DMS 273 (cell line): ENCODE data around the gene TRIM63.

Experiments
- DNase-seq: peaks from one replicate; lab custom pipeline; 2025; ENCODE audit not compliant: unreplicated experiment; lab: John Stamatoyannopoulos, UW

Gene TRIM63

DNA sequence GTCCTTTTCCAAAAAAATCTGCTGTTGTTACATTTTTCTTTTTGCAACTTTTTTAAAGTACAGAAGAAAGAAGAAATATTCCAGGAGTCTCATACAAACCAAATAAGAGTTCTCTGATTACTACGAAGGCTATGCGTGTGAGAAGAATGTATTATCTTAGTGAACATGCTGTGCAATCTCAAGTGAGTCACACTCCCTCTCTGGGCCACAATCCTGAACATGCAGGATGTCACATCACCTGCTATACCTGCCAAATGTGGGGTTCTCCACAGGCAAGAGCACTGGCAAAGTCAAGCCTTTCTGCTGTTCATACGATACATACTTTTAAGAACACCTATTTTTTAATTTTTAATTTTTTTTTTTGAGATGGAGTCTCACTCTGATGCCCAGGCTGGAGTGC, 21.7 kb upstream of the TRIM63 start:
- no peak for DNase-seq

DNA sequence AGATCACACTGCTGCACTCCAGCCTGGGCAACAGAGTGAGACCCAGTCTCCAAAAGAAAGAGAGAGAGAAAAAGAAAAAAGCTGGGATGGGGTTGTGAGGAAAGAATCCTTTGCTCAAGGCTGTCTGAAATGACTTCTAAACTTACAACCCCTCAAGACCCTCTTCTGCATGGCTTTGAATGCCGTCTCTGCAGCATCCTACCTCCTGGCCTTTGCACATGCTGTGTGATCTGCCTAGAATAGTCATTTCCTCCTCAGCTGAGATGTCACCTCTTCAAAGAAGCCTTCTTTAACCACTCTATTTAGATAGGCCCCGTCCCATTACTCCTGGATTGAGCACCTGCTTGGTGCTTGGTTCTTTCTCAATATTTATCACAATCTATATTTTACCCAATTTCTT, 17.4 kb upstream of the TRIM63 start:
- no peak for DNase-seq

DNA sequence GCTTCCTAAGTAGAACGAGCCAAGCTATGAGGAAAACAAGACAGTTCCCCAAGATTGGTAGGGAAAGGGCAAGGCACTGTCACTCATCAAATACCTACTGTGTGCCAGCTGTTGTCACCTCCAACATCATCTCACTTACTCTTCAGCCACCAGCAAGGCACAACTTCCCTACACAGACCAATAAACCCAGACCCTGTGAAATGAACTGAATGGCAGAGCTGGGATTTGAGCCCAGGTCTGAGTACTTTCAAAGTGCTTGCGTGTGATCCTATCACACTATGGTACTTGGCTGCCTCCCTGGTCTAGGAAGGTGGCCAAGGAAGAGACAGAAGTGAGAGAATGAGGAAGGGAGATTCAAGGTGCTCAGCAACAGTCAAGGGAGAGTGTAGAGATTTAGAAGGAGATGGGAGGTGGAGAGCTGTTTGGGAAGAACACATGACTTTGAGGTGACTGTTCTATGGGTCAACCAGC, 16.7 kb upstream of the TRIM63 start:
- DNase-seq, result no peak

DNA sequence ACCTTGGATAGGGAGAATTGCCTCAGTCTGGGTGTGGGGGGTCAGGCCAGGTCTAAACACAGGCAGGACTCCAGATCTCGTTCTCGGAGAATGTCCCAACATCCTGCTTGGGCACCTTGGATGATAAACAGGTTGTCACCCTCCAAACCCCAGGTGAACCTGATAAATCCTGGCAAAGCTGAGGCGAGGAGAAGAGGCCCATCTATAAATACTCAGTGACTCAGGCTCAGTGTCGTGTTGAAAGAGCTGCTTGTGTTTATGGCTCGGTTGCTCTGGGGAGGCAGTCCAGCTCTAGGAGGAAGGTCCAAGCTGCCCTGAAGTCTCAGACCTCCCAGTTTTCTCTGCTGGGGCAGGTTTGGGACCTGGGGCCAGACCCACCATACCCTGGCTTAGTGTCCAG, 15.8 kb upstream of the TRIM63 start:
- DNase-seq, result no peak

DNA sequence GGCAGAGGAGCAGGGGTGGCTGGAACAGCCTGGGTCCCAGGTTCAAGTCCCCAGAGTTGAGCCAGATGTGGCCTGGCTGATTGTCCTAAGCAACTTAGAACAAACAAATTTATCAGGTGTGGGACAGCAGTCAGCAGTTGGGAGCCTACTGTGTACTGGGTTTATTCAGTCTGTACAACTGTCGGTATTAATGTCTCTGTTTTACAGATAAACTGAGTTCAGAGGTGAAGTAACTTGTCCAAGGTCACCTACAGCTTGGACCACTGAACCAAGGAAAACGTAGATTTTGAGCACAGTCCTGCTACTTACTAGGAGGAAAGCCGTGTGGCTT, 14.6 kb upstream of the TRIM63 start:
- no peak for DNase-seq

DNA sequence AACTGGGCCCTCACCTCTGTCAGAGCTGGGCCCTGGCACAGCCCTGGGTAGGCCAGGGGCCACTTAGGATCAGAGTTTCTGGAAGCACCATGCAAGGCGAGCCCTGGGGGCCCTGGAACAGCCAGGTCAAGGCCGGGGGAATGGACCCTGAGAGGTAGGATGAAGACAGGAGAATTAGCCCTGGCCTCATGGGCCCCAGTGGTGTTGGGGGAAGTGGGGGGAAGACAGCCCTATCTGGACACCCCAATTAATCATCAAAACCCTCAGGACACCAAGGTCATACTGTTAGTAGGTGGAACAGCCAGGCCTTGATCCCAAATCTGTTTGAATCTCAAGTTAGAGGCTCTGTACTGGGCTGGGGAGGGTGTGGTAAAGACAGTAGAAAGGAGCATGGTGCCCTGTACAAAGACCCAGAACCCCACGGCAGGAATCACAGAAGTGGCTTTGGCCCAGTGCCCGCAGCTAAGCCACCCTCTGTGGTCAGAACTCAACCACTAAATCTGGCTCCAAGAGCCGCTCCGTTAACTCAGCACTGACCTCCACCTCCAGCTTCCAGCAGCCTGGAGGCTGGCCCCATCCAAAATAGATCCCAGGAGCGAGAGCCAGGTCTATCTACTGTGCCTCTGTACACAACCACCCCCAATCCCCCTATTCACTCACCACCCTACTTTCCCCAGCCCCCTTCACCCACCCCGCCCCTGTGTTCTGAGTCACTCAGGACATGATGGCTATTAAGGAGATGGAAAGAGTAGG, 14.0 kb upstream of the TRIM63 start:
- DNase-seq, result no peak

DNA sequence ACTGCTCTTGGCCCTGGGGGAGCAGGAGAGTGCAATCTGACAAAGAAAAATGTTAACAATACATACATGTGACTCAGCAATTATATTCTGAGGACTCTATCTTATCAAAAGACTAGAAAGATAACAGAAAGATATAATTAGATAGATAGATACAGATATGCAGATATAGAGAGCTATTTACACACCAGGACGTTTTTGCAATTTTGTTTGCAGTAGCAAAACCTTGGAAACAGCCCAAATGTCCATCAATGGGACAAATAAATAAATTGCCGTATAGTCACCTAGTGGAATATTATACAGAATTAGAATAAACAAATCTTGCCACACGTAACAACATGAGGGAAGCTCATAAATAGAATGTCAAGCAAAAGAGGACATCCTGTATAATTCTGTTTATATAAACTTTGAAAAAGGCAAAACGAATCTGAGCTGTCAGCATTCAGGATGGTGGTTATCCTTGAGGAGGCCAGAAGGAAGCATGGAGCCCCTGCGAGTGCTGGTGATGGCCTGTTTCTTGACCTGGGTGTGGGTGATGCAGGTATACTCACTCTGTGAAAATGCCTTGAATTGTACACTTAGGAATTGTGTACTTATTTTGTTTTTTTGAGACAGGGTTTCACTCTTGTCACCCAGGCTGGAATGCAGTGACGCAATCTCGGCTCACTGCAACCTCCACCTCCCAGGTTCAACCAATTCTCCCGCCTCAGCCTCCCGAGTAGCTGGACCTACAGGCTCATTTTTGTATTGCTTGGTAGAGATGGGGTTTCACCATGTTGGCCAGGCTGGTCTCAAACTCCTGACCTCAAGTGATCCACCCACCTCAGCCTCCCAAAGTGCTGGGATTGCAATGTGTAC, 12.8 kb upstream of the TRIM63 start:
- no peak for DNase-seq

DNA sequence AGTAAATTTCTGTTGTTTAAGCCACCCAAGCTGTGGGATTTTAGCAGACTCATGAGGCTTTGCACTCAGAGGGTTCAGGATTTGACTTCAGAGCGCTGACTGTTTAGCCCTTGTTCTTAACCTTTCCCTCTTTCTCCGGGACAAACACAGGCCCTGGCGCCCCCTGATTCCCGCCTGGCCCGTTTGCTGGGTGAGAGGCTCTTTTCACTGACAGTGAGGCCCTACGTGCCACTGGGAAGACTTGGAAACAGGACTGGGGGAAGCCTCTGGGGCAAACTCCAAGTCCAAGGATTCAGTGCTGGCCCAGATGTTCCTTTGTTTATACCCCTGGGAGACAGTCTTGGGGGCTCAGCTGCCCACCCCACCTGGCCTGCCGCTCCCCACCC, 11.7 kb upstream of the TRIM63 start:
- DNase-seq, result no peak

DNA sequence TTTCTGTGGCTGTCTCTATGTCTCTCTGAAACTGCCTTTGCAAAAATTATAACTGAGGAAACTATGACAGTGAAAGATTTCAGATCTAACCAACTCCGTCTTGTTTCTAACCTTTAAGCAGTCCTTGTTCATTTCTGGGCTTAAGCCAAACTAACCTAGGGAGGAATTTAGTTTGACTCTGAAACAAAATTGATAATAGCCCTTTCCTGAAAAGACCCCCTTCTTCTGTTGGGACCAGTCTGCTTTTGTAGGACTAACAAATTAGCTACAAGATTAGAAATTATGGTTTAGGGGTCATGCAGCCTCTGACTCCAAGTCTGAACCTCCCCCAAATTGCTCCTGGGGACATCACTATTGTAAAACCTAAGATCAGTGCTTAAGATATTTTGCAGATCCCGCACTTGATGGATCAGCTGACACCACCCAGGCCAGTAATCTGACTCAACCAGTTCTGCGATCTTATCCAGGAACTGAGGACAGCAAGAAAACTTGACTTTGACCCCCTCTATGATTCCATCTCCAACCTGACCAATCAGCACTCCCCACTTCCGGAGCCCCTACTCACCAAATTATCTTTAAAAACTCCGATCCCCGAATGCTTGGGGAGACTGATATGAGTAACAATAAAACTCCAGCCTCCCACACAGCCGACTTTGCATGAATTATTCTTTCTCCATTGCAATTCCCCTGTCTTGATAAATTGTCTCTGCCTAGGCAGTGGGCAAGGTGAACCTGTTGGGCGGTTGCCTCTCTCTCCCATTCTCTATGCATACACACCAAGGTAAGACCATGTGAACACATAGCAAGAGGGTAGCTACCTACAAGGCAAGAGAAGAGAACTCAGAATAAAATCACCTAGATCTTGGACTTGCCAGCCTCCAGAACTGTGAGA, 11.1 kb upstream of the TRIM63 start:
- DNase-seq, result no peak

DNA sequence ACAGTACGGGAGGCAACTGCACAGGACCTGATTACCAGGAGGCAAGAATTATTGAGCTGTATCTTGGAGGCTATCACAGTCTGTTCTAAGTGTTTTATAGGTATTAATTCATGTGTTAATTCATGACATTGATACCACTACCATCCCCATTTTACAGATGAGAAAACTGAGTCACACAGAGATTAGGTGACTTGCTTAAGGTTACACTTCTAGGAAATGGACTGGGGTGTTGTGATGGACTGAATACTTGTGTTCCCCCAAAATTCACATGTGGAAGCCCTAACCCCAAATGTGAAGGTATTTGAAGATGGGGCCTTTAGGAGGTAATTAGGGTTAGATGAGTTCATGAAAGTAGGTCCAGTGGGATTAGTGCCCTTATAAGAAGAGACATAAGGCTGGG, 10.1 kb upstream of the TRIM63 start:
- DNase-seq, result no peak

DNA sequence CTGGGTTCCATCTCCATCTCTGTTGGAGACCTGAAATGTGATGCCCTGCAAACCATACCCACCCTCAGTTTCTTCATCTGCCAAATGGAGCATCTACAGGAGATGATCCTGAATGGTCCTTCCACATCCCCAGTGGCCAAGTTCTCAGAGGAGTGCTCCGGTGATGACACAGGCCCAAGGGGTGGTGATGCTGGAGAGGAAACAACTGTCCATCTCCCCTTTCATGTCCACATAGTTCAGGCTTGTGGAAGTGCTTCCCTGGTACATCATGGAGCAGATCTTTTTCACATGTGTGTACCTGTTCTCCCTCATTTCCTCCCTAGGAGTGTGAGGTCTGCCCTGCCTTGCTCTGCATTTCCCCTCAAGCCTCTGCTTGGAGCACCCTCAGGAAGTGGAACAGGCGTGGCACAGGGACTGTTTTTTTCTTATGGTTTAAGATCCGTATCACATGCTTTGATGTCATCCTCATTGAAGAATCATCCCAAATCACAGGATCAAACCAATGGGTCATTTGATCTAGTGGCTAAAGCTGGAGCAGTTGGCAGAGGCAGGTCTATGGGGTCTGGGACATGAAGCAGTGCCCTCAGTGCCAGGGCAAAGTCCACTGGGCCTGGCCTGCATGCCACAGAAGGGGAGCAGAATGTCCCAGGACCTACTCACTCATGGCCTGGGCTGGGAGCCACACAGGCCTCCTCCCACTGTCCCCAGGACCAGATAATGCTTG, 8.2 kb upstream of the TRIM63 start:
- DNase-seq, result no peak

DNA sequence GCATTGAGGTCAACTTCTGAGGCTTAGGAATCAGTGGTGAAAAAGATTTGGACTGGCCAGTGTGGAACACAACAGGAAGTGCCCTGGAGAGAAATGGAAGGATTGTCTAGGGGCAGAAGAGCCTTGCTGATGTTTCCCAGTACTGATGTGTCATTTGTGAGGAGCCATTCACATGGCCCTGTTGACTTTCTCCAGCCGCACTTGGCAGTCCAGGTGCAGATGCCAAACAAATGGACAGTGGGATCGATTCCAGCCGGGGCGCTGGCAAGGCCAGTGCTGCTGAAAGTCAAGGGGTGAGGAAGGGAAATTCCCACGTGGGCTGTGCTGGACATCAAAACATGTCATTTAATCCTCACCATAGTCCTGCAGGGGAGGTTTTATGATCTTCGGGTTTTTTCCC, 4.9 kb upstream of the TRIM63 start:
- DNase-seq, result no peak

DNA sequence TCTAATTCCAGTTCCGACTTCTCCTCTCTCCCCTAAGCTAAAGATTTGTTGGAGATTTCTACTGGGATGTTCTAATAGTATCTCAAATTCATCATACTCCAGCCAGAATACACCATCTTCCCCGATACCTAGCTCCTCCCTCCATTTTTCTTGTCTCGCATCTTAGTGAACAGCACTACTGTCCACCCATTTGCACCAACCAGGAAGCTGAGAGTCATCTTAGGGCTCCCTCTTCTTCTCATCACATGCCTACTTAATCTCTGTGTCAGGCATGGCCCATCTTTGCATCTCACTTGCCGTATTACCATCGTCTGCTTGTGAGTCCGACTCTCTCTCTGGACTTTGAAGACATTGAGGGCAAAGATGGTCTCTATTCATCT, 3.5 kb upstream of the TRIM63 start:
- DNase-seq, result no peak

DNA sequence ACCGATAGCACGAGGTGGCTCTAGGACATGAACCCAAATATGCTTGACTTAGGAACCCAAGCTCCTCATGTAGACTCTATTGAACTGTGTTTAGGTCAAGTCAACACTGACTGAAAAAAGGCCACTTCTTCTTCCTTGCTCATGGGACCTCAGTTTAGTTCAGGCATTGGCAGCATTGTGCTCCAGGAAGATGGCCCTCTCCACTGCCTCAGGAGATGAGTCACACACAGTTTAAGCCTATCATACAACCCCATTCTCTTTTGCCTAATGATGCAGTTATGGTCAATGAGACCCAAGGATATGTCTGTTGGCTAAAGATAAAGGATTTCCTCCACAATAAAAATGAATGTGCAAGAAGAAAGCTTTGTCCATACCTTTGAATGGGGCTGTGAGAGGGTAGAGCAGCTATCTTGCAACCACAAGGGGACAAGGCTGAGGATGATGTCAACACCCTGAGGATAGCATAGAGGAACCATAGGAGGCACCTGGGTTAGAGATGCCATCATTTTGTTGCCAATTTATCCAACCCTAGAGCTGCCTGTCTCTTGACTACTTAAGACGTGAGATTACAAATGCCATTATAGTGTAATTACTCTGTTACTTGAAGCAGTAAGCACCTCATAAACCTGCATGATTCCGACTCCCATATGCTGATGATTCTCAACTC, 3.0 kb upstream of the TRIM63 start:
- no peak for DNase-seq

DNA sequence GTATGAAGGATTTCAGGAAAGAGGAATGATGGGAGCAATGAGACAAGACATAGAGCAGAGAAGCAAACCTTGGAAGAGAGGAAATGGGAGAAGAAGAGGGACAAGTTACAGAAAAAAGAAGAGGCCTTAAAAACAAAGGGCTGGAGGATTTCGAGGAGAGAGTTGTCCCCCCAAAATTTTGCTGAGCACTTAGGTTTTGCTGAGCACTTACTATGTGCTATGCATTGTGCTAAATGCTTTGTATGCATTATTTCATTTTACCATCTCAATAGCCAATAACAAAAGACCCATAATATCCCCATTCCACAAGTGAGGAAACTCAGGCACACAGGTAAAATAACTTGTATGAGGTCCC, 2.5 kb upstream of the TRIM63 start:
- DNase-seq, result no peak

DNA sequence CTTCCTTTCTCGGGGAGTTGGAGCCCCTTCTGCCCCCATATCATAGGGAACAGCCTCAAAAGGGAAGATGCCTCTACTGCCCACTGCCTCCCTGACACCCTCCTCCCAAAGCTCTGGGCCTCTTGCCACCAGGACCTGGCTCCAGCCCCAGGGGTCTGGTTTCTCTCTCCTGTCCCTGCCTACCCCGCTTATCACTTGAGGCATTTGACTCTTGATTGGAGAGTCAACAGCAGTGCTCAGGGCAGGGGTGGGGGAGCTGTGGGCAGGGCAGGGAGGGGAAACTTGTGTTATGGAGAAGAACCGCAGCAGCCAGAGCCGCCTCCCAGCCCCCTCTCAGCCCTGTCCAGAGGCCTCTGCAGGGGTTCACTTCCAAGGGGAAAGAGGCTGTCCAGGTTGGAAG, 573 bp downstream of the TRIM63 start:
- DNase-seq, result no peak

DNA sequence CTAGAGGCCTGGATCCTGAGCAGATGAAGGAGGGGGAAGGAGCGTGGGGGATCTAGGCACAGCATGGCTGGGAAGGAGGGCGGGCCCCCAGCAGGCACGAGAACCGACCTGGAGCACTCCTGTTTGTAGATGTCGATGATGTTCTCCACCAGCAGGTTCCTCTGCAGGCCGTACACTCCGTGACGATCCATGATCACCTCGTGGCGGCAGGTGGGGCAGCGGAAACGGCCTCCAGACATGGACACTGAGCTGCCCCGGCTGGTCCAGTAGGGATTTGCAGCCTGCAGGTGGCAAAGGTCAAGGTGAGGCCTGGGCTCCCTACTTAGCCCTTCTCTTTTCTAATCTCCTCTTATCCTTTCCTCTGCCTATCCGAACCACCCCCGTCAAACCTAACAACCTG, 1.3 kb downstream of the TRIM63 start:
- no peak for DNase-seq

DNA sequence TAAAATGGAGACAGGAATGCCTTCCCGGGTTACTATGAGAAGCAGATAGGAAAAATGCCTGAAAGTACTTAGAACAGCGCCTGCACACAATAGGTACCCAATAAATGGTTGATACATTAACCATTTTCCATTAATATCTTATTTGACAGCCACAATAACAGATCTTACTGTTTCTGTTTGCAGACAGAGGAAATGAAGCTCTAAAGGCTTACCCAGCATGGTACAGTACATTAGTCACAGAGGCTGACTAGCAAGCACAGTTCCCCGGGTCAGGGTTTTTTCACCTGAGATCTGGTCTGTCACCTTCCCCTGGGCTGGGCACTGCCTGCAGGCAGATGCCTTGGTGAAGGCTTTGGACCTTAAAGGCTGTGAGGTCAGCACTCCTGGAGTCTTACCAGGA, 2.9 kb downstream of the TRIM63 start:
- DNase-seq, result no peak

DNA sequence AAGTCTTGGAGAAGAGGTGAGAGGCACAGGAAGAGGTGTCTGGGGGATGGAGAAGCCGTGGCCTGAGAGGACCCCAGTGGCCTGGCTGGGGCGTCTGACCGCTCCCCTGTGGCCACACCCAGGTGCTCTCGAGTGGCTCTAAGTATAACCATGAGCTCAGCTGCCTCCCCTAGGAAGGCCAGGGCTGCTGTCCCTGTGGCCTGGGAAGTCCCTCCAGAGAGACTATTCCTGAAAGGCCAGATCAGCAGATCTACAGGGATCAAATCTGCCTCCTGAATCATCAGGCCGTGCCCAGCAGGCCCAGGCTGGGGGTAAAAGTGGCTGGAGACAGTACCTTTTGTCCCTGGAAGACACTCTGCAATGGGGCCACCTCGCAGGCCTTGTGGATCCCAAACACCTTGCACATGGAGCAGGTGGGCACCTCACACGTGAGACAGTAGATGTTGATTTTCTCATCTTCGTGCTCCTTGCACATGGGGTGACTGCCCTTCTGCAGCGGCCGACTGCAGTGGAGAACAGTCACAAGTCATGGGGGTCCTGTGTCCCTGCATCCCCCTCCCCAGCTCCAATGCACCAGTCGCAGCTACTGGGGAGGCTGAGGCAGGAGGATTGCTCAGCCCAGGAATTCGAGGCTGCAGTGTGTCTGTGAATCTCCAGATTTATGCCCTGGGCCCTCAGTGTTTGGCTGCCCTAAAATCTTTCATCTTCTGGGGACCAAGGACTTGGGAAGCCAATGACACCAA, 6.4 kb downstream of the TRIM63 start:
- DNase-seq, result no peak

DNA sequence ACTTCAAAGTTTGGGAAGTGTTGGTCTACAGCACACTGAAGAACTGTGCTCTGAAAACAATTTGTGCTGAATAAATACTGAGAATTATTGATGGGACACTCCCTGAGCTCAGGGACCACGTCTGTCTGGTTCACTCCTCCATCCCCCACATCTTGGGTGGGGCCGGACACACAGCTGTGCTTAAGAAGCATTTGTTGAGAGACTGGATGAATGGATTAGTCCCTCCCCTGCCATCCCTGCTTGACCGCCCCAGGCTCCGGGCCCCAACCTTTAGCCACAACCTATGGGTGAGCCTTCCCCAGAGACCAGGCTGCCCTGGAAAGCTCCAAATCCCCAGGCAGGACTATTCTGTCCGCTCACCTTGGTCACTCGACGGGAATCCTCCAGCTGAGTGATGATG, 7.5 kb downstream of the TRIM63 start:
- DNase-seq, result no peak
